ENCODE measurements around the gene NUP188. TPM values are rescaled to one million over a fixed set of nuclear protein-coding genes. Genes with fewer than 3 reads are reported as not detected.
A peak's percentile ranks its signal among the peaks of the same experiment; 100 is the strongest.

NUP188 gene
- total RNA-seq (10 to 100 TPM; 11.5 to 20.8 (median 13.5) TPM), polyA plus RNA-seq (10 to 100 TPM; 10.8 to 18.0 TPM)

DNA sequence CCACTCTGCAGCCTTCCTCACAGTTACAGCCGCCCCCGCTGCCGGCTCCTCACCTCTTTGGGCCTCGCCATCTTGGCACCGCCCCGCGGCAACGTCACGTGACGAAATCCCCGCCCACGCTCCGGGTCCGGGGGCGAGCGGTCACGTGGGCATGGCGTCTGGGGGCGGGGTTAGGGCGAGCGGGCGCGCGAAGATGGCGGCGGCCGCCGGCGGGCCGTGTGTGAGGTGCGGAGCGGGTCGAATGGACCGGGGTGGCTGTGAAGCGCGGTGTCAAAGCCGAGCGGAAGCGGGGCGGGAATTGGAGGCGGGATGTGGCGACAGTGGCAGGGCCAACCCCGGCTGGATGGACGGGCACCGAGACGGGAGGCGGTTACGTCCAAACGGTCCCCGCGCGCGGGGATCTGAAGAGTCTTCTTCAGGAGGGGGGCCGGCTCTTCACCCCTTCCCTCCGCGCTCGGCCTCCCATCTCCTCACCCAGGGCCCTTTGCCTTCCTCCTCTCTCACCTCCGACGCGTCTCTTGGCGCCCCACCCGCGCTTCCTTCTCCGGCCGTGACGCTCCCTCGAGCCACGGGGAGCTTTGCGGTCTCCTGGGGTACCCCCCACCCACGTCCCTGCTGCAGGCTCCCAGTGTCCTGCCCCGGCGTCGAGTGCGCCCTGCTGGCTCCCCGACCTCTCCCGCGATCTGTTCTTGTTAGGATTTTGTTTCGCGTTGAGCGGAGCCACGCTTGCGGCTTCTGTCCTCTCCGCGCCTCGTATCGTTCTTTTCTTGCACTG lies at the start of gene NUP188, which contains the start of gene DOLK:
NUP188 (plus strand) TSS at position 173 of the 775 bp plus-strand sequence; CDS start at position 194, 21 bp downstream.
DOLK (minus strand) TSS at position 77 of the 775 bp plus-strand sequence. CDS start 300 bp downstream, outside the sequence.
- WGBS, 2 donors = 1% methylated on average over 77 to 86 of the region's 86 CpGs
- TF ChIP-seq, protein P1, sequence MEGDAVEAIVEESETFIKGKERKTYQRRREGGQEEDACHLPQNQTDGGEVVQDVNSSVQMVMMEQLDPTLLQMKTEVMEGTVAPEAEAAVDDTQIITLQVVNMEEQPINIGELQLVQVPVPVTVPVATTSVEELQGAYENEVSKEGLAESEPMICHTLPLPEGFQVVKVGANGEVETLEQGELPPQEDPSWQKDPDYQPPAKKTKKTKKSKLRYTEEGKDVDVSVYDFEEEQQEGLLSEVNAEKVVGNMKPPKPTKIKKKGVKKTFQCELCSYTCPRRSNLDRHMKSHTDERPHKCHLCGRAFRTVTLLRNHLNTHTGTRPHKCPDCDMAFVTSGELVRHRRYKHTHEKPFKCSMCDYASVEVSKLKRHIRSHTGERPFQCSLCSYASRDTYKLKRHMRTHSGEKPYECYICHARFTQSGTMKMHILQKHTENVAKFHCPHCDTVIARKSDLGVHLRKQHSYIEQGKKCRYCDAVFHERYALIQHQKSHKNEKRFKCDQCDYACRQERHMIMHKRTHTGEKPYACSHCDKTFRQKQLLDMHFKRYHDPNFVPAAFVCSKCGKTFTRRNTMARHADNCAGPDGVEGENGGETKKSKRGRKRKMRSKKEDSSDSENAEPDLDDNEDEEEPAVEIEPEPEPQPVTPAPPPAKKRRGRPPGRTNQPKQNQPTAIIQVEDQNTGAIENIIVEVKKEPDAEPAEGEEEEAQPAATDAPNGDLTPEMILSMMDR (IDR thresholded peaks at IDR 0.05) = no peak
- FAIRE-seq (no peak), ATAC-seq (peak; percentile 92 to 98 (median 94)), DNase-seq (peak; percentile 95 to 100 (median 98))
- H3K4me1 ChIP-seq = peaks cover 0 to 7% (median 0%) of the 10 kb centered on the region in 3 donors
- H3K27ac ChIP-seq = peak within 1 kb of the TSS; percentile 71 to 92 (median 81)
- peak within 1 kb of the TSS; percentile 74 to 92 (median 86) for H3K4me3 ChIP-seq
- intact Hi-C loops (cut with DNase I) = no loop called here
- no peaks in the 10 kb centered on the region for H3K9me3 ChIP-seq
- H3K36me3 ChIP-seq = no peaks in the 10 kb centered on the region
- no peaks in the 10 kb centered on the region for H3K27me3 ChIP-seq

- Histone ChIP-seq H3K27me3 (no peaks in the 10 kb centered on the region), H3K4me1 (peaks cover 0 to 5% (median under 1%) of the 10 kb centered on the region in 3 donors), H3K4me3 (no peak overlapping the region), H3K36me3 (no peaks in the 10 kb centered on the region), H3K27ac (peak overlapping the region in 1 of 4 donors; percentile 17), H3K9me3 (no peaks in the 10 kb centered on the region)
- TF ChIP-seq, protein P1 (IDR thresholded peaks at IDR 0.05) = no peak
- intact Hi-C loops (cut with DNase I) = no loop called here
- DNase-seq = no peak
- FAIRE-seq = no peak
- WGBS, 2 donors = 79 to 82% methylated on average over 5 of the region's 5 CpGs
- peak in 3 of 4 donors; percentile 27 to 32 (median 32) for ATAC-seq
Observed at GRCh38 chr9:128898382-128898781, 49.1 kb upstream of the NUP188 start.

DNA sequence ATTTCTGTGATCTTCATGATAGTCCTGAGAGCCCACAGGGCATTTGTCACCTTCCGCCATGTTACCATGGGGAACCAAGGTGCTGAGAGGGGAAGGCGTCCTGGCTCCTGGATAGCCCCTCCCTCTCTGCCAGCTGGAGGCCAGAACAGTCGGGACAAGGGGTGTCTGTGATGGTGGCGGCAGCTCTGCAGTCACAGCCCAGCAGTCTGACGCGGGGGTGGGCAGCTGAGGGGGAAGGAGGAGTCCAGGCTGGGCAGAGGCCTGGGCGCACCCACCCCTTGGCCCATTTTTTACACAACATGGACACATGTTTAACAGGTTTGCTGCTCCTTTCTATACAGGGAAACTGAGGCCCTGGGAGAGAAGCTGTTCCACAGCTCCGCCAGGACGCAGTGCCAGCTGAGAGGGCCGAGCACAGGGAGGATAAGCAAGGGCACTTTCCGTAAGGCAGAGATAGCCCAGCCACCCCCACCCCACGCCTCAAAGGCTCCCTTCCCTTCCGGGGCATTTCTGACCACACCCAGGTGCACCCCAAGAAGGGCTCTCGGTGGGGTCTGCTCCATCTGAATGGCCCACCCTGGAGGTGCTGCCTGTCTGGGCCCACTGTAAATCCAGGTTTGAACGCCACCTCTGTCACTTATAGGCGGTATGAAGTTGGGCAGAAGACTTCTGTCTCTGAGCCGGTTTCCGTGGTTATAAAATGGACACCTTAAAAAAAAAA lies 48.5 kb upstream of the NUP188 start:
- Histone ChIP-seq H3K36me3 (no peaks in the 10 kb centered on the region), H3K27me3 (no peaks in the 10 kb centered on the region), H3K4me1 (peaks cover 0 to 5% (median 0%) of the 10 kb centered on the region in 3 donors), H3K9me3 (no peaks in the 10 kb centered on the region), H3K4me3 (no peak overlapping the region), H3K27ac (peak overlapping the region in 1 of 4 donors; percentile 17)
- TF ChIP-seq, protein P1 (IDR thresholded peaks at IDR 0.05) = no peak
- WGBS, 2 donors = 87 to 88% methylated on average over 18 of the region's 18 CpGs
- DNase-seq (peak in 1 of 6 donors; percentile 50), FAIRE-seq (no peak), ATAC-seq (no peak)
- intact Hi-C loops (cut with DNase I) = no loop called here

GRCh38 chr9:128899566-128900322 lies 47.8 kb upstream of the NUP188 start:
- ATAC-seq (peak in 2 of 4 donors; percentile 20 to 48), DNase-seq (peak in 1 of 6 donors; percentile 33), FAIRE-seq (no peak)
- H3K27ac ChIP-seq = no peak overlapping the region
- H3K9me3 ChIP-seq = no peaks in the 10 kb centered on the region
- 80% methylated on average over 8 of the region's 8 CpGs for WGBS, 2 donors
- TF ChIP-seq, protein P1 (IDR thresholded peaks at IDR 0.05) = no peak
- peaks cover 0 to 5% (median 0%) of the 10 kb centered on the region in 3 donors for H3K4me1 ChIP-seq
- no peaks in the 10 kb centered on the region for H3K36me3 ChIP-seq
- intact Hi-C loops (cut with DNase I) = no loop called here
- no peak overlapping the region for H3K4me3 ChIP-seq
- no peaks in the 10 kb centered on the region for H3K27me3 ChIP-seq
